Fibroblast of pulmonary artery (primary cell): Measurements from ENCODE around the gene PPP1R3G.

Source experiments
- DNase-seq: peaks from one replicate; pipeline ENCODE4 v3.0.0-alpha.2; 2010; ENCODE audit warnings: low read depth
- H3K4me3 ChIP-seq: replicated peaks from 2 replicates; pipeline ENCODE4 v1.5.1; 2011; ENCODE audit warnings: low read depth, mild to moderate bottlenecking, control low read depth, low read length, moderate library complexity
- TF ChIP-seq, protein P1 (sequence below): IDR thresholded peaks from 2 replicates; pipeline ENCODE4 v1.5.1; 2011; ENCODE audit warnings: mild to moderate bottlenecking, control low read depth, low read length, inconsistent platforms; ENCODE audit errors: missing control alignments

PPP1R3G gene

DNA sequence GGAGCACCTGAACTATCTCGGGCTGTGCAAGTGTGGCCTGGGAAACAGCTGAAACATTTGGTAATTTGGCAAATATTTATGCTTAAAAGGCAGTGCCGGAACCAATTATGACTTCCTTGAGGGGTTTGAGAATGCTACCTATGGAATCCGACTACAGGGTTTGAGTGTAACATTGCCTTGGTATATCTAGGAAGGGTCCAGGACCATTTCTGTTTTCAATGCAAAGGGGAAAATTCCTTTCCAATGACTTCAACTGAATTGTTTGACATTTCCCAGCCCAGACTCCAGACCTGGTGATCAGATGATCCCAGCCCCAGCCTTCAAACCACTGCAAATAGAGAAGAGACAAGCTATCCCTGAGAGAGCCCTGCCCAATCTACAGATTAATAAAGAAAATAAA lies 4.6 kb upstream of the PPP1R3G start:
- DNase-seq: no peak
- TF ChIP-seq, protein P1, sequence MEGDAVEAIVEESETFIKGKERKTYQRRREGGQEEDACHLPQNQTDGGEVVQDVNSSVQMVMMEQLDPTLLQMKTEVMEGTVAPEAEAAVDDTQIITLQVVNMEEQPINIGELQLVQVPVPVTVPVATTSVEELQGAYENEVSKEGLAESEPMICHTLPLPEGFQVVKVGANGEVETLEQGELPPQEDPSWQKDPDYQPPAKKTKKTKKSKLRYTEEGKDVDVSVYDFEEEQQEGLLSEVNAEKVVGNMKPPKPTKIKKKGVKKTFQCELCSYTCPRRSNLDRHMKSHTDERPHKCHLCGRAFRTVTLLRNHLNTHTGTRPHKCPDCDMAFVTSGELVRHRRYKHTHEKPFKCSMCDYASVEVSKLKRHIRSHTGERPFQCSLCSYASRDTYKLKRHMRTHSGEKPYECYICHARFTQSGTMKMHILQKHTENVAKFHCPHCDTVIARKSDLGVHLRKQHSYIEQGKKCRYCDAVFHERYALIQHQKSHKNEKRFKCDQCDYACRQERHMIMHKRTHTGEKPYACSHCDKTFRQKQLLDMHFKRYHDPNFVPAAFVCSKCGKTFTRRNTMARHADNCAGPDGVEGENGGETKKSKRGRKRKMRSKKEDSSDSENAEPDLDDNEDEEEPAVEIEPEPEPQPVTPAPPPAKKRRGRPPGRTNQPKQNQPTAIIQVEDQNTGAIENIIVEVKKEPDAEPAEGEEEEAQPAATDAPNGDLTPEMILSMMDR: no peak
- no peak overlapping the region for H3K4me3 ChIP-seq

DNA sequence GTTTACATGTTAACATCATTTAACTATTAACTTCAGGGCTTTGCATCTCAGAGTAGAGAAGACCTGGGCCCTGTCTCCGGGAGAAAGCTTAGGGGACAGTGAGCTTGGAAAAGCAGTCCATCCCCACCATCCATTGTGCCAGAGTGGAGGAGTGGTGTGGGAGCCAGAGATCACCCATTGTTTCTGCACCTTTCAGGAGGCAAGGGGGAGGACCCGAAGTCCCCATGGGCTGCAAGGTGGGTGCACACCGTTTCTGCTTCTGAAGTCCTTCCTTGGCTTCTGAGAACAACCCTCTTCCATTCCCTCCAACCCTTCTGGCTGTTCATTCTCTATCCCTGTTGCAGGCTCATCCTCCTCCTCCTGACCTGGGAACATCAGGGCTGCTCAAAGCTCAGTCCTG lies 4.0 kb upstream of the PPP1R3G start:
- H3K4me3 ChIP-seq: no peak overlapping the region
- TF ChIP-seq, protein P1: no peak
- no peak for DNase-seq

DNA sequence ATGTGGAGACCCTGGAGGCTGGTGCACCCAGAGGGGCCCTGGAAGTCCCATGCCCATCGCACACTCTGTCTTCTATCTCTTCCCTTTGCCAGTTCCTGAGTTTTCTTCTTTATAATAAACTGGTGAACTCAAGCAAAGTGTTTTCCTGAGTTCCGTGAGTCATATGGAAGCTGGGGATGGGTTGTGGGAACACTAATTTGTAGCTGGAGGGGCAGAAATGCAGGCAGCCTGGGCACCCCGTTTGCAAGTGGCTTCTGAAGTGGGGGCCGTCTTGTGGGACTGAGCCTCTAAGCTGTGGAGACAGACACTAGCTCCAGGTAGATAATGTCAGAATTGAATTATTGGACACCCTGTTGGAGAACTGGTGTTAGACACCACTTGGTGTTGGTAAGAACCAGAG lies 3.2 kb upstream of the PPP1R3G start:
- TF ChIP-seq, protein P1: no peak
- DNase-seq: no peak
- no peak overlapping the region for H3K4me3 ChIP-seq

DNA sequence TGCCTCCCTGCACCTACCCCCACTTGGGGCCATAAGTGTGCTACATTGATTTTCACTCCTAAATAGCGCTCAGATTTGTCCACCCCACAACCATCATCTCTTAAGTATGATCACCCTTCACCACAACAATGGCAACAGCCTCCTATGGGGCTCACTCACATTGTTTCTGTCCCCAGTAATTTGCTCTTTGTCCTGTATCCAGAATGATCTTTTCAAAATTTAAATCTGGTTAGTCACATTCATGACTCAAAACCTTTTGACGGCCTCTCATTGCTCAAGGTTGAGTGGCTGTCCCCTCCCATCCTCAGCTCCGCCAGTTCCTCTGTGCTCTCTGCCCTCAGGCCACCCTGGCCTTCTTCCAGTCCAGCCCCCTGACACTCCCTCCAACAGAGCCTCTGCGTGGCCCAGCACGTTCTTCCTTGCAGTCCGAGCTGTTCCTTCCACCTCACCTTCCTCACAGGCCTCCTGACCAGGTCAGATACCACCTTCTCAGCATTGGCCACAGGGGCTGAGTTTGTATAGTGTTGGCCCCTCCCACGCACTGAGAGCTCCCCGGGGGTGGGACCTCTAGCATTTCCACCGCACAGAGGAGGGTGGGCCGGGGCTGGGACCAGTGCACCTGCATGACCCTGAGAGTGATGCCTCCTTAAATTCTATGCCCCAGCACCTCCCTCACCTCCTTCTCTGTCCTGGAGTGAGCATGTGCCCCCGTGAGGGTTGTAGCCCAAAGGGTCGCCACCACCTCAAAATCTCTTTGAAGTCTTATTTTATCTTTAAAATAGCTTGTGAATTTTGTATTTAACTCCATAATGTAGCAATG lies 2.4 kb upstream of the PPP1R3G start:
- H3K4me3 ChIP-seq: no peak overlapping the region
- DNase-seq: peak; percentile 77
- TF ChIP-seq, protein P1: no peak

DNA sequence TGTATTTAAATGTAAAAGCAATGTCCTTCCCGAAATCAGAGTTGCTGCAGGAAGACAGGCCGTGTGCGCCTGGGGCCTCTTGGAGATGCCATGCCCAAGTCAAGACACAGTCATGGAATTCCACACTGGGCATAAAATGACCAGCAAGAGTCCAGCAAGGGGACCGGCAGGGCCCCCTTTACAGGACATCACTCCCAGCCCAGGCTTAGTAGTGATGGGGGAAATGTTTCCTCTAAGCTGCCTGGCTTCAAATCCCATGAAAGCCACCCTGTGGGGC lies 1.9 kb upstream of the PPP1R3G start:
- DNase-seq: no peak
- TF ChIP-seq, protein P1: no peak

DNA sequence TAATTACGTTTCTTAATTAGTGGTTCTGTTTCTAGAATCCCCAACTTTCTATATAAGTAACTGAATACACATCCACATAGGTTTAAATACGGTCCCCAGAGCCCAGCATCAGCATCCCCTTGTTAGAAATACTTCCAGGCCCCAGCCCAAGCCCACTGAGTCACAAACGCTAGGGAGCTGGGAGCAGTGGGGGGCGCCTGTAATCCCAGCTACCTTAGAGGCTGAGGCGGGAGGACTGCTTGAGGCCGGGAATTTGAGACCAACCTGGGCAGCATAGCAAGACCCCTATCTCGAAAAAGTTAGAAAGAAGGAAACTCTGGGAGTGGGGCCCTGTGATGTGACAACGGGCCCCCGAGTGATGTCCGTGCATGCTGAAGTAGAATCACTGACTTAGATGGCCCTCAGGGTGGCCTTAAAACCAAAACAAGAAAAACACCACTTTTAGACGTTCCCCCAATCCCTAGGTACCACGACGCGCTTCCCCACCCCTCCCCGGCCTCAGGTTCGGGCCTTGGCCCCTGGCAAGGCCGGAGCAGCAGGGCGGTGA lies 1.3 kb upstream of the PPP1R3G start:
- TF ChIP-seq, protein P1: no peak
- no peak overlapping the region for H3K4me3 ChIP-seq
- no peak for DNase-seq

More for the DNA sequence above, 1.9 kb upstream of the PPP1R3G start:
- no peak overlapping the region for H3K4me3 ChIP-seq

DNA sequence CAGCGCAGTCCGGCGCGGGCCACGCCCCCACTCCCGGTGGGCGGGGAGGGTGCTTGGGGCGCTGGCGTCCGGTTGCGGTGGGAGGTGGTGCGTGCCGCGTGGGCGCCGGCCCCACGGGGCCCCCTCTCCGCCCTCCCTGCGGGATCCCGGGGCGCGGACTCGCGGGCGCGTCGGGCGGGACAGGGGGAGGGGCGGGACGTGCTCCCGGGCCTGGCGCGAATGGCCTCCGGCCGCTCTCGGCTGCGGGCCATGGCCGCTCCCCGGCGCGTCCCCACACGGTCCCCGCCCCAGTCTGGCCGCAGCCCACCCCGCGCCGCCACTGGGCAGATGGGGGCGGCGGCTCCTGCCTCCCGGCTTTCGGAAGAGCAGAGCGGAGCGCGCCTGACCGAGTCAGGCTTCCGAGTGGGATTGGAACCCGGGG lies 771 bp upstream of the PPP1R3G start:
- TF ChIP-seq, protein P1: no peak
- DNase-seq: no peak
- H3K4me3 ChIP-seq: peak overlapping the region; percentile 58
